Measurements from ENCODE around the gene DNAJC3. TPM values are rescaled to one million over a fixed set of nuclear protein-coding genes. Genes with fewer than 3 reads are reported as not detected.
A peak's percentile ranks its signal among the peaks of the same experiment; 100 is the strongest.

The DNAJC3 gene
- total RNA-seq, 4 donors from 2014 or later = 22.2 to 37.7 (median 28.8) TPM

GRCh38 chr13:95636853-95637252, 40.1 kb upstream of the DNAJC3 start:
- no peak overlapping the region for H3K4me3 ChIP-seq (ENCODE audit: low read depth, poor library complexity, severe bottlenecking)

GRCh38 chr13:95641291-95642027, 35.5 kb upstream of the DNAJC3 start:
- no peak for DNase-seq (ENCODE audit: low spot score in 2 of 2)
- no peak for TF ChIP-seq POLR2A (IDR thresholded peaks at IDR 0.05)
- no peak for TF ChIP-seq CTCF (IDR thresholded peaks at IDR 0.05)
- intact Hi-C loops (cut with DNase I; ENCODE audit: low total_unique reads) = no loop called here
- no peak overlapping the region for H3K4me3 ChIP-seq (ENCODE audit: low read depth, poor library complexity, severe bottlenecking)
- 44 to 70% methylated on average over 27 to 34 of the region's 58 CpGs for WGBS, 2 donors

More at GRCh38 chr13:95636853-95637252, 40.1 kb upstream of the DNAJC3 start:
- no peak for TF ChIP-seq CTCF (IDR thresholded peaks at IDR 0.05)
- TF ChIP-seq POLR2A (IDR thresholded peaks at IDR 0.05) = no peak
- no peak for DNase-seq (ENCODE audit: low spot score in 2 of 2)
- intact Hi-C loops (cut with DNase I; ENCODE audit: low total_unique reads) = no loop called here

- 17 to 27% methylated on average over 10 to 18 of the region's 35 CpGs for WGBS, 2 donors
- DNase-seq (ENCODE audit: low spot score in 2 of 2) = no peak
- H3K4me3 ChIP-seq (ENCODE audit: low read depth, poor library complexity, severe bottlenecking) = no peak overlapping the region
- intact Hi-C loops (cut with DNase I; ENCODE audit: low total_unique reads) = no loop called here
- TF ChIP-seq POLR2A (IDR thresholded peaks at IDR 0.05) = no peak
- peak in 1 of 3 donors; percentile 18 for TF ChIP-seq CTCF (IDR thresholded peaks at IDR 0.05)
These were observed 34.8 kb upstream of the DNAJC3 start for GRCh38 chr13:95642028-95642621.

- TF ChIP-seq POLR2A (IDR thresholded peaks at IDR 0.05) = no peak
- intact Hi-C loops (cut with DNase I; ENCODE audit: low total_unique reads) = no loop called here
- no peak for DNase-seq (ENCODE audit: low spot score in 2 of 2)
- H3K4me3 ChIP-seq (ENCODE audit: low read depth, poor library complexity, severe bottlenecking) = no peak overlapping the region
- WGBS, 2 donors = 70 to 79% methylated on average over 3 of the region's 3 CpGs
These were observed 33.9 kb upstream of the DNAJC3 start for GRCh38 chr13:95642999-95643398.

- DNase-seq (ENCODE audit: low spot score in 2 of 2) = no peak
- intact Hi-C loops (cut with DNase I; ENCODE audit: low total_unique reads) = no loop called here
- WGBS, 2 donors = 8 to 13% methylated on average over 16 of the region's 16 CpGs
- H3K4me3 ChIP-seq (ENCODE audit: low read depth, poor library complexity, severe bottlenecking) = peak overlapping the region; percentile 28
- TF ChIP-seq CTCF (IDR thresholded peaks at IDR 0.05) (no peak), POLR2A (IDR thresholded peaks at IDR 0.05) (no peak)
These were observed 33.4 kb upstream of the DNAJC3 start for GRCh38 chr13:95643571-95643935.

GRCh38 chr13:95643936-95644598, 32.9 kb upstream of the DNAJC3 start:
- intact Hi-C loops (cut with DNase I; ENCODE audit: low total_unique reads) = no loop called here
- WGBS, 2 donors = 1 to 2% methylated on average over 19 to 51 of the region's 62 CpGs
- no peak for DNase-seq (ENCODE audit: low spot score in 2 of 2)
- TF ChIP-seq POLR2A (IDR thresholded peaks at IDR 0.05) (no peak), CTCF (IDR thresholded peaks at IDR 0.05) (no peak)
- H3K4me3 ChIP-seq (ENCODE audit: low read depth, poor library complexity, severe bottlenecking) = peak overlapping the region; percentile 28

Measured in lower leg skin (tissue), 4 donors.